IPS DF 19.7 (cell line): ENCODE data around the gene B4GALT5.
A peak's percentile ranks its signal among the peaks of the same experiment; 100 is the strongest.

ENCODE experiments used
- DNase-seq: peaks from one replicate; pipeline ENCODE4 v3.0.0-alpha.2; 2013; ENCODE audit warnings: low read depth, low spot score

The B4GALT5 gene

GRCh38 chr20:49608752-49609670, 104.7 kb downstream of the B4GALT5 start:
- peak; percentile 23 for DNase-seq

GRCh38 chr20:49607568-49607967, 106.1 kb downstream of the B4GALT5 start:
- no peak for DNase-seq

- no peak for DNase-seq
These were observed 110.5 kb downstream of the B4GALT5 start for GRCh38 chr20:49603209-49603627.

- DNase-seq = no peak
These were observed 111.1 kb downstream of the B4GALT5 start for GRCh38 chr20:49602345-49603208.

- no peak for DNase-seq
These were observed 112.3 kb downstream of the B4GALT5 start for GRCh38 chr20:49601153-49601924.

GRCh38 chr20:49599746-49600113, 113.9 kb downstream of the B4GALT5 start:
- DNase-seq = no peak

- DNase-seq = no peak
These were observed 115.8 kb downstream of the B4GALT5 start for GRCh38 chr20:49597825-49598395.

GRCh38 chr20:49595811-49596561, 117.7 kb downstream of the B4GALT5 start:
- no peak for DNase-seq

- no peak for DNase-seq
These were observed 118.3 kb downstream of the B4GALT5 start for GRCh38 chr20:49595346-49595745.

- DNase-seq = no peak
These were observed 118.8 kb downstream of the B4GALT5 start for GRCh38 chr20:49594931-49595315.

GRCh38 chr20:49594143-49594930, 119.3 kb downstream of the B4GALT5 start:
- DNase-seq = no peak

GRCh38 chr20:49593466-49594142, 120.1 kb downstream of the B4GALT5 start:
- DNase-seq = no peak

GRCh38 chr20:49592120-49592519, 121.6 kb downstream of the B4GALT5 start:
- DNase-seq = no peak

GRCh38 chr20:49591217-49591865, 122.3 kb downstream of the B4GALT5 start:
- DNase-seq = no peak

GRCh38 chr20:49590163-49591017, 123.3 kb downstream of the B4GALT5 start:
- no peak for DNase-seq

GRCh38 chr20:49589747-49590146, 123.9 kb downstream of the B4GALT5 start:
- no peak for DNase-seq

- no peak for DNase-seq
These were observed 126.5 kb downstream of the B4GALT5 start for GRCh38 chr20:49587111-49587570.
